CD4-positive, alpha-beta T cell treated with Interleukin-17A for 1 hour (primary cell): ENCODE measurements around the gene HSPB9.

Source experiments
- DNase-seq: peaks from one replicate; pipeline ENCODE4 v3.0.0-alpha.2; 2020

HSPB9 gene

DNA sequence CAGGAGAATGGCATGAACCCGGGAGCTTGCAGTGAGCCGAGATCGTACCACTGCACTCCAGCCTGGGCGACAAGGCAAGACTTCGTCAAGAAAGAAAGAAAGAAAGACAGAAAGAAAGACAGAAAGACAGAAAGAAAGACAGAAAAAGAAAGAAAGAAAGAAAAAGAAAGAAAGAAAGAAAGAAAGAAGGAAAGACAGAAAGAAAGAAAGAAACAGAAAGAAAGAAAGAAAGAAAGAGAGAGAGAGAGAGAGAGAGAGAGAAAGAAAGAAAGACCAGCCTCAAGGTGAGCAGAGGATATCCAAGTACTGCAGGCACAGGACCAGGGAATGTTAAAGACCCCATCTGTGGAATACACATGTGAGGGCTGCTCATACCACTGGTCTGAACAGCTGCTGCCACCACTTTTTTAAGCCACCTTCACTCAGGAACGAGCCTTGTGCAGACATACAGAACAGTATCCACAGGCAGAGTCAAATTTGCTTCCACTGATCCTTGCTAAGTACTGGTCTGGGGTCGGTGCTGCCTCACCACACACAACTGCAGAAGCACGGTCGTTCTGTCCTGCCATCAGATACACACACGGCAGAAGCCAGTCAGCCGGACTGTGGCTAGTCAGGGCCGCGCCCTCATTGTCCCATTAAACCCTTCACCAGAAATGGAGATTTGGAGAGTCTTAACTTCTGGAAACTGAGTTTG, 24.5 kb downstream of the HSPB9 start:
- no peak for DNase-seq

DNA sequence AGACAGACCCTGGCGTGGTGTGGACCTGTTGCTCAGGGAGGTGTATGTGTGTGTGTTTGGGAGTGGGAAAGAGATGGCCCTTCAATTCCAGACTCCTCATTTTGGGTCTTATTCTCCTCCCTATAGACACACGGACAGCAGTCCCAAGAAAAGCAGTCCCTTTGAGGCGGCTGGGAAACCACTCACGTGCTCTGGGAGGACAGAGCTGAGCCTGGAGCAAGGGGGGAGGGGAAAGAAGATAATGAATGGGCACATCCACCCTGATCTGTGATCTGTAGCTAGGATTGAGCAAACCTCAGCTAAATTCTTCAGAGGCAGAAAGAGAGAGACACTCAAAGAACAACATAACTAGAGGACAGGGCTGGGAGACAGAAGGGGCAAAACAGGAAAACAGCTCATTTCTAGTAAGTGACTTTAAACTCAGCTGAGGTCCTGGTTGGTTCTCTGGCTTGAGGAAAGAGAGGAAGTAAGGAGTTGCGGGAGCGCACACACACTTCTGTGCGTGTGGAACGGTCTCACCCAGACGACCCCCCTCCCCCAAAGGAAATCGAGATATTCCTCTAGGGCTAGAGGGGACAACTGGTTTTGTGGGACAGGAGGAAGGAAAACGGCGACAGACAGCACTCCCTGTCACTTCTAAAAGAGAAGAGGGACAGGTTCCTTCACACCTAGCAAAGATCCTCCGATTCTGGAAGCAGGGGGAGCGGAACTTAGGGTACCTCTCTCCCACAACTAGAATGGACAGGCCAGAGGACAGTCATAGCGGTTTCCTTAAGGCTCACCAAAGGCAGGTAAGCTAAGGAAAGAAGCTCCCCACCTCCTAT, 31.5 kb downstream of the HSPB9 start:
- peak; percentile 10 for DNase-seq

DNA sequence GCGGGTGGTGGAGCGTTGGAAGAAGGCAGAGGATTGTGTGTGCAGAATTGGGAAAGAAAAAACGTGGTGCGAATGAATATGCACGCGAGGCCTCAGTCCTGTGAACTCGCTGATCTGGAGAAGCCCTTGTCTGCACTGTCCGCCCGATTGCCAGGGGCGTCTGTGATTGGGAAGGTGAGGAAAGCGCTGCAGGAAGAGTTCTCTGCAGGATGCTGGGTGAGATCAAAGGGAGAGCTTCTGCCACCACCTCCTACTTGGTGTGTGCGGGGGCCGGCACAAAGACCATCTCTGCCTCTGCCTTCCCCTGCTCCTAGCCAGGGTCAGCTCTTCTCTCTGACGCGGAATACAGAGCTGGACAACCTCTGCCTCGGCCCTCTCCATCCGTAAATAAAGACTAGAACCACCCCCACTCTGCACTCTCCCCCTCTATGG, 33.0 kb downstream of the HSPB9 start:
- DNase-seq, result no peak

DNA sequence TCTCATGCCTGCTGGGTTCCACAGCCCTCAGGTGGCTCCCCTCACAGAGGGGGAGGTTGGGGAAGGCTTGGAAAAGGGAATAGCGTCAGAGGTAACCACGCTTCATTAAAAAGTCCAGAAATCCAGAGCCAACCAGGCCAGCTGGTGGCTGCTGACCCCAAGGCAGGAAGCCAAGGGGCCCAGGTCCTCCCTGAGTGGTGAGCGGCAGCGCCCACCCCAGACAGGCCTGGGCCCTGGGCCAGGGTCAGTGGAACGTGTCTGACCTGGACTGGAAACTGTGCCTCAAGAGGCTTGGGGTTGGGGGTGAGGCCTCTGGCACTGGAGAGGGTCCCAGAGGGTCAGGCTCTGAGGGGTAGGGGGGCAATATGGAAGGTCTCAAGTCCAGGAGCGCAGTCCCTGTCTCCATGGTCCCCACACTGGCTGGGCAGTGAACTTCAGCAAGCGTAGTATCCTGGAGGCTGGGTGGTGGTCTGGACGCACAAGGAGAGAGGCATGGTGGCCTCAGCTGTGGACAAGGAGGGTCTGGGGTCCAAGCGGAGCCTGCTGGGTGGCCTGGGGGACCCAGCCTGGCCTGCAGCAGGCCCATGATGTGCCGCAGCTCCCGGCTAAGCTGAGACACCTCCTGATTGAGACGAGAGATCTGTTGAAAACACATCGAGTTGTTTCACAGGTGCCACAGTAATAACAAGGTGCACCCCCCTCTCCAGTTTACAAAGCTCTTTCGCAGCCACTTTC, 37.4 kb downstream of the HSPB9 start:
- no peak for DNase-seq

DNA sequence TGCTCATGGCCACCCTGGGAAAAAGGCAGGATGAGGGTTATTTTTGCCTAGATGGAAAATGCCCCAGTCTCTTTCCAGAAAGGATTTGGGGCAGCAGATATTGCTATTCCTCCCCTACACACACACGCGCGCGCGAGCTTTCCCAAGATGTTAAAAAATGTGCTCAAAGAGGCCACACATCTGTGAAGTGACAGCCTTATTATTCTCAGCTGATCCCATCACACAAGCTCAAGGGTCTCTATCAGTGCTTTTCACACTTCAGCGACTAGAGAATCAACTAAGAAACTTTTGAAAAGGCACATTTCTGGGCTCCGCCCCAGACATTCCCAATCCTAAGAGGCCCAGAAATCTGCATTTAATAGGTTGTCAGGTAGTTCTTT, 37.9 kb downstream of the HSPB9 start:
- DNase-seq, result no peak

DNA sequence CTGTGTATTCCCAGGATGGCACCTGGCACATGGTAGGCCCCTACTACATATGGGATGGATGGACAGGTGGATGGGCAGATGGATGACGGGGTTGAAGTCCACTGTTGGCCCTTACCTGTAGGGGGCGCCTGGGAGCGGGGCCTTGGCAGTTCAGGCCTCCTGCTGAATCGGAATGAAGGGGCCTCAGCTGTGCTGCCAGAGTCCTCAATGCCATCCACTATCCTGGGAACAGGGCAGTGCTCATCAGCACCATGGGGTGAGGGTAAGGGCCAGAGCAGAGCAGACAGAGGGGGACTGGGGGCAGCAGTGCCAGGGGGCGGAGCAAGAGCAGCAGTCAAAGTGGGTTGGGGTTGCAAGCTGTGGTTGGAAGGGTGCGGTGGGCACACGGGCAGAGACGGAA, 40.5 kb downstream of the HSPB9 start:
- peak; percentile 26 for DNase-seq

DNA sequence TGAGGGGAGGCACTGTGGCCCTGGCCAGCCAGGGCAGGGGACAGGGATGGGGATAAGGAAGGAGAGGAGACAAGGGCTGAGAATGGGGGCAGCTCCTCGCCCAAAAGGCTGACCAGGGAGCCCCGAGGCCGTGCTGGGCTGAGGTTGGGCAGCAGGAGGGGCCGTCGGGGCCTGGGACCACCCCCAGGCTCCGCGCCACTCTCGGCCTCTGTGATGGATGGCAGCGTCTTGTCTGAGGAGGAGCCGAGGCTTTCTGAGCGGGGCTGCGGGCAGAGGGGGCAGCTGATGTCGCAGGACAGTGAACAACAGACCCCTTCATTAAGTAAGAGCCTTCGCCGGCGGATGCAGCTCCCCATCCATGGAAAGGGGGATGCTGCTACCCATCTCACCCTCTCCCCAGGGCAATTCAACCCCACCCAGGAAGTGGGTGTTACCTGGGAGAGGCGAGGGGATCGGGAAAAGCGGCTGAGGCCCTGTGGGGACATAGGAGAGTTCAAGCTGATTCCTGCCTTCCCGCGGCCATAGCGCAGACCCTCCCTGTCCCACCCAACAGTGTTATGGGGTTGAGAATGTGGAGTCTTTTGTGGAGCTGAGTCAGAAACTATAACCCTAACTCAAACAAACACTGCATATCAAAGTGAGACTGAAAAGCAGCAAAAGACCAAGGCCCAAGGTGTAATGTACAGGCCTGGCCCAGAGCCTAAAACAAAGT, 41.2 kb downstream of the HSPB9 start:
- DNase-seq, result no peak

DNA sequence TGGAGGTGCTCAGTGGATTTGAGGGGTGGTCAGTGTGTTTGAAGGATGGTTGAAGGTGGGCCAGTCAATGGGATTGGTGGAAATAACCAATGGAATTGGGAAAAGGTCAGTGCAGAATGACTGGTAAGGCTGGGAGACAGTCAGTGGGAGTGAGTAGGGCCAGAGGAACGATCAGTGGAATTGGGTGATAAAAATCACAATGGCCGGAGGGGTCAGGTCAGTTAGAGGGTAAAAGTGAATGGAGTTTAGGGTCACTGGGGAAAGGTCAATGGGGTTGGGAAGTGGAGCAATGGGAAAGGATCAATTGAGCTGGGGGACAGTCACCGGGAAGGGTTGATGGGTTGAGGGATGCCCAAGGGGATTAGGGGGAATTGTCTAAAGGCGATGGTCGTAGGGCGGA, 43.1 kb downstream of the HSPB9 start:
- DNase-seq, result no peak

DNA sequence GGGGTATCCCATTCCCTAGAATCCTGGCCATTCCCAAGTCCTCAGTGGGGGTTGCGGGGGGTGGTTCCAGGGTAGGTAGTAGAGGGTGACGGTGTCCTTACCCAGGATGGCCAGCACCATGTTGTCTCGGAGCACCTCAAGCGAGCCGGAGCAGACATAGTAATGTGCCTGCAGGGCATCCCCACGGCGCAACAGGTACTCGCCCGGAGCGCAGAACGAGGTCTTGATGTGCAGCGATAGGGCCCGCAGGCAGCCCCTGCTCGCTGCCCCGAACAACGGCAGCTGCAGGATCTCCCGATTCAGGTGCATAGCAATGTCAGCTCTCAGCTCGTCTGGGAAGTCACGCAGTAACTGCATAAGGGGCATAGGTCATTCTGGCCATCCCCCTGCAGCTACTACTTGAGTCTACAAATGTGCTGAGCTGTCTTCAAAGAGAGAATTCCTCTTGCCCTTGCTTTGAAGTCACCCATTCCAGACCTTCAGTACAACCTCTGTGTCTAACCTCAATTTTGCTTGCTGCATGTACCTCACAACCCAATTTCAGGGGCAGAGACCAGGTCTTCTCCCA, 43.7 kb downstream of the HSPB9 start:
- no peak for DNase-seq

DNA sequence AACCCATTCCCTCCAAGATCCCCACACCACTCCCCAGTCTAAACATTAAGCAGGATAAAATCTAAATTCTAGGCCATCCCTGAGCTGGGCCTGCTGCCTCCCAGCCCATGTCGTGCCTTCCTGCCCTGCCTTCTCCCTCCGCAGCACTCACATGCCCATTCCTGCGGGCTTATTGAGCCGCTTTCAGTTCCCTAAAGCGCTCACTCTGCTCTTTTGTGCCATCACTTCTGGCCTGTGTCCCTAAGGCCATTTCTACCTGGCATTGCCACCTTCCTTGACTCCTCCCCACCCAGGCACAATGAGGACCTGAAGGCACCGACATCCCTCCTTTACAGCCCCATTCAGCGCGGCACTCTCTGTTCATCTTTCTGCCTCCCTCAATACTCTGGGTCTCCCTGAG, 45.2 kb downstream of the HSPB9 start:
- no peak for DNase-seq

DNA sequence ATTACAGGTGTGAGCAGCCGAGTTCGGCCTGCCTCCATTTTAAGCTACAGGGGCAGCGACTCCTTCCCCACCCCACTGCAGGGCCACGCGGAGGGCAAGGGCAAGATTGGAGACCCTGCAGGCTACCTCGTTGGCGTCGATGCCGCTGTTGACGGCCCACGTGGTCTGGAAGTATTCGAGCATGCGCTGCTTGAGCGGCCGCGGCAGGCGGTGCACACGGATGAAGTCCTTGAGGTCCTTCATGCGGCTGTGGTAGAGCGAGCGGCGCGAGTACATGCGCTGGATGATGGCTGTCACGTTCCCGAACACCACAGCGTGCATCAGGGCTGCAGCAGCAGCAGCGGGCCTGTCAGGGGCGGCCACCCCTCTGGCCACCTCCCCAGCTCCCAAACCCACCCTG, 46.7 kb downstream of the HSPB9 start:
- no peak for DNase-seq

DNA sequence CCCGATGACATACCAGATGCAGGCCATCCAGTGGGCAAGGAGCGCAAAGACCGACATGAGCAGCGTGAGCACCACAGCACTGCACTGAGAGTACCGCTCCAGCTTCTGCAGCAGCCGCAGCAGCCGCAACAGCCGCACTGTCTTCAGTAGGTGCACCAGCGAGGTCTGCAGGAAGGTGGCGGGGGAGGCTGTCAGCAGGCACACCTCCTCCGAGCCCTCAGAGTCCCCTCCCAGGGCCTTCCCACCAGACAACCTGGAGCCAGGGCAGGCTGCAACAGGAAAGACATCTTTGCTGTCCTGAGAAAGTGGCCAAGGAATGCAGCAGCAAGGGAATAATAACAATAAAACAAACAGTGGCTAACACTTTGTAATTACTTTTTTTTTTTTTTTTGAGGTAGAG, 49.2 kb downstream of the HSPB9 start:
- no peak for DNase-seq
